Measurements from ENCODE around the gene BMPR1B. TPM values are rescaled to one million over a fixed set of nuclear protein-coding genes. Genes with fewer than 3 reads are reported as not detected.

BMPR1B gene
- total RNA-seq, 4 donors from 2014 or later: 10.5 to 40.9 (median 20.3) TPM

DNA sequence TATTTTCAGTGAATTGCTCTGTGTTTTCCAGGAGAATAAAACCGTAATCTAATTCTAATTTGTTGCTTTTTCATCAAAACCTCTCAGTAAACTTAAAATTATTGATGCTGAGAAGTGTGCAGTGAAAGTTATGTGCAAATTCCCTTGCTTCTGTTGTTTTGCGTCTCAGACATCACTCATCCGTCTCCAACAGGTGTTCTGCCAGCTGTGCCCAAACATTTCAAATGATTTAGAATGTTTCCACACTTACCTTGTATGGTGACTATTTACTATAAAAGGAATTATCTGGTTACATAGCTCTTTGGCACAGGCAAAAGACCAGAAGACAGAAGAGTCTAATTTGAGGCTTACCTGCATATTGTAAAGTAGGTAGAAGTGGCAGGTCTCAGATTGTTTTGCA is 184.0 kb downstream of the BMPR1B start:
- WGBS, 2 donors (ENCODE audit: low coverage in 1 of 2): 70 to 91% methylated on average over 3 of the region's 3 CpGs
- Histone ChIP-seq H3K27me3 (no peaks in the 10 kb centered on the region), H3K9me3 (no peaks in the 10 kb centered on the region), H3K36me3 (no peaks in the 10 kb centered on the region), H3K4me1 (peaks cover 0 to 7% (median 0%) of the 10 kb centered on the region in 3 donors), H3K4me3 (no peak overlapping the region), H3K27ac (no peak overlapping the region)
- no peak for ATAC-seq
- TF ChIP-seq POLR2AphosphoS5 (IDR thresholded peaks at IDR 0.05) (no peak), POLR2A (IDR thresholded peaks at IDR 0.05) (no peak), EP300 (IDR thresholded peaks at IDR 0.05) (no peak)
- TF ChIP-seq, protein P1, sequence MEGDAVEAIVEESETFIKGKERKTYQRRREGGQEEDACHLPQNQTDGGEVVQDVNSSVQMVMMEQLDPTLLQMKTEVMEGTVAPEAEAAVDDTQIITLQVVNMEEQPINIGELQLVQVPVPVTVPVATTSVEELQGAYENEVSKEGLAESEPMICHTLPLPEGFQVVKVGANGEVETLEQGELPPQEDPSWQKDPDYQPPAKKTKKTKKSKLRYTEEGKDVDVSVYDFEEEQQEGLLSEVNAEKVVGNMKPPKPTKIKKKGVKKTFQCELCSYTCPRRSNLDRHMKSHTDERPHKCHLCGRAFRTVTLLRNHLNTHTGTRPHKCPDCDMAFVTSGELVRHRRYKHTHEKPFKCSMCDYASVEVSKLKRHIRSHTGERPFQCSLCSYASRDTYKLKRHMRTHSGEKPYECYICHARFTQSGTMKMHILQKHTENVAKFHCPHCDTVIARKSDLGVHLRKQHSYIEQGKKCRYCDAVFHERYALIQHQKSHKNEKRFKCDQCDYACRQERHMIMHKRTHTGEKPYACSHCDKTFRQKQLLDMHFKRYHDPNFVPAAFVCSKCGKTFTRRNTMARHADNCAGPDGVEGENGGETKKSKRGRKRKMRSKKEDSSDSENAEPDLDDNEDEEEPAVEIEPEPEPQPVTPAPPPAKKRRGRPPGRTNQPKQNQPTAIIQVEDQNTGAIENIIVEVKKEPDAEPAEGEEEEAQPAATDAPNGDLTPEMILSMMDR (IDR thresholded peaks at IDR 0.05): no peak

DNA sequence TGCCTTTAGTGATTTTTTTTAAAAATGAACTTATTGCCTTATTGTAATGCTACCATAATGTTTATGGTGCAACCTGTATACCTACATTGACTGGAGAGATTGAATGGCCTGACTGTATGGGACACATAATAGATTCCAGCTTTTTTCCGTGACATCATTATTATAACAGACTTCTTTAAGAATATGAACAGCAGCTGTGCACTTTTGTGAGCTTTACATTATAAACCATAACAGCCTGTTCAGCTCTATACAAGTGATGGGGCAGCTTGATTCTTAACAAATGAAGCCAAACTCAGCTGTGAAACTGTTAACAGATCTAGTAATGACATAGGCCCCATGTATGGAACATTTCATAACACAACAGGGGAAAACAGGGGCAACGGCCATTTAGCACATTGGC is 187.0 kb downstream of the BMPR1B start:
- no peaks in the 10 kb centered on the region for H3K4me1 ChIP-seq
- no peak overlapping the region for H3K4me3 ChIP-seq
- H3K9me3 ChIP-seq: no peaks in the 10 kb centered on the region
- no peaks in the 10 kb centered on the region for H3K36me3 ChIP-seq
- WGBS, 2 donors (ENCODE audit: low coverage in 1 of 2): 61 to 85% methylated on average over 2 of the region's 2 CpGs
- no peak overlapping the region for H3K27ac ChIP-seq
- ATAC-seq: no peak
- TF ChIP-seq POLR2AphosphoS5 (IDR thresholded peaks at IDR 0.05): no peak
- TF ChIP-seq, protein P1 (IDR thresholded peaks at IDR 0.05): no peak
- TF ChIP-seq EP300 (IDR thresholded peaks at IDR 0.05): no peak
- no peak for TF ChIP-seq POLR2A (IDR thresholded peaks at IDR 0.05)
- H3K27me3 ChIP-seq: no peaks in the 10 kb centered on the region

DNA sequence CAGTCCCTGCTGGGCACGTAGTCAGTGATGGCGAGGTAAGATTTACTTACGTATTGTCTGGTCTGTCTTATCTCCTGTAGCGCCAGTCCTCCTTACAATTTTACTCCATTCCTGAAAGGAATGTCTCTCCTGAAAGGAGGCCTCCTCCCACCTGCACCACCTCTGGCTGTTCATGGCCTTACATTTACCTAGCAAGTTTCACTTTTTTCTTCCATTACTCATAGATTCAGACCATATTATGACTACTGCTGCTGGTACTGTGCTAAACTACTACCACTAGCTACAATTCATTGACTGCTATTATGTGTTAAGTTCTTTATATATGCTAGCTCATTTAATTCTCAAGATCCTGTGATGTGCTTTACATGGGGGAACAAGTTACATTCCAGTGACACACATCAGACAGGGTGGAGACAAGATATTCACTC is 189.9 kb downstream of the BMPR1B start:
- H3K4me3 ChIP-seq: no peak overlapping the region
- H3K27me3 ChIP-seq: no peaks in the 10 kb centered on the region
- TF ChIP-seq EP300 (IDR thresholded peaks at IDR 0.05): no peak
- TF ChIP-seq, protein P1 (IDR thresholded peaks at IDR 0.05): no peak
- no peak overlapping the region for H3K27ac ChIP-seq
- no peaks in the 10 kb centered on the region for H3K4me1 ChIP-seq
- ATAC-seq: no peak
- 94 to 100% methylated on average over 2 to 4 of the region's 4 CpGs for WGBS, 2 donors (ENCODE audit: low coverage in 1 of 2)
- H3K36me3 ChIP-seq: no peaks in the 10 kb centered on the region
- no peaks in the 10 kb centered on the region for H3K9me3 ChIP-seq

DNA sequence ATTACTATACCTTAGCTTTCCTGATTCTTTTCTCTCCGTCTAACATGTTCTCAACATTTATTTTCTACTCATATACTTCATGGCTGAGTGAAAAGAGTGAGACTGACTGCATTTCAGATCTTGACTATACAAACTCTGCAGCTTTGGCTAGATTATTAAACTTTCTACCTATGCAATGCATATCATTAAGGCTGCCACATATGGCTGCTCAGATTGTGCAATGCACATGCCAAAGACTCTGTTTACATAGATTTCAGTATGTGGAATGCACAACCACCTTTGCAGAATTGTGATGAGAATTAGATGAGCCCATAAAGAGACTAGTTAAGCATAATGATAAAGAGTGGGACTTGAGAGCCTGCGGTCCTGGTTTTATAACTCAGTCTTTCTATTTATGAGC is 196.5 kb downstream of the BMPR1B start:
- ATAC-seq: no peak
- Histone ChIP-seq H3K27me3 (no peaks in the 10 kb centered on the region), H3K4me3 (no peak overlapping the region), H3K27ac (no peak overlapping the region), H3K9me3 (no peaks in the 10 kb centered on the region), H3K4me1 (no peaks in the 10 kb centered on the region), H3K36me3 (no peaks in the 10 kb centered on the region)
- WGBS, 2 donors (ENCODE audit: low coverage in 1 of 2): 75 to 81% methylated on average over 2 of the region's 2 CpGs
- TF ChIP-seq POLR2A (IDR thresholded peaks at IDR 0.05) (no peak), POLR2AphosphoS5 (IDR thresholded peaks at IDR 0.05) (no peak), EP300 (IDR thresholded peaks at IDR 0.05) (no peak)
- TF ChIP-seq, protein P1 (IDR thresholded peaks at IDR 0.05): no peak

DNA sequence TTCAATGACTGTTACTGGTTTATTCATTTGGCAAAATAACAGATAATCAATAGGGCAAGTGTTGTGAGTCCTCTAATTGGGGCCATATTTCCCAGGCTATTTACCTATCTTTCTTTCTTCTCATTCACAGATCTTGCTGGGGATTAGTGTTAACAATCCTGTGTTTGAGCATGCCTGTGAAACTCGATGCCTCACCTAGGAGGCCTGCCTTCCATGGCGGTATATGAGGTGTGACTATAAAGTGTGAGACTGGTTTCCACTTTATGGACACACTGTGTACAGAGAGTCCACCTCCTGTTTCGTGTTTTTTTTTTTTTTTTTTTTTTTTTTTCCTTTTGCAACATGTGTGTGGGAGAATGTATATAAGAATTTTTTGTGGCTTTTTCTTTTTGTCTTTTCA is 199.3 kb downstream of the BMPR1B start:
- Histone ChIP-seq H3K9me3 (no peaks in the 10 kb centered on the region), H3K4me1 (peaks cover 0 to 13% (median 0%) of the 10 kb centered on the region in 3 donors), H3K27ac (no peak overlapping the region), H3K4me3 (no peak overlapping the region), H3K27me3 (no peaks in the 10 kb centered on the region), H3K36me3 (no peaks in the 10 kb centered on the region)
- 72 to 83% methylated on average over 1 to 3 of the region's 3 CpGs for WGBS, 2 donors (ENCODE audit: low coverage in 1 of 2)
- ATAC-seq: no peak
- no peak for TF ChIP-seq POLR2AphosphoS5 (IDR thresholded peaks at IDR 0.05)

All from gastroesophageal sphincter (tissue), 4 donors.